Fibroblast of the conjunctiva (primary cell): ENCODE results near the gene ASTL.

Experiments
- DNase-seq: peaks from one replicate; pipeline ENCODE4 v3.0.0-alpha.2; 2010; ENCODE audit warnings: low read depth

Gene ASTL

GRCh38 chr2:96083064-96083939 is 55.0 kb downstream of the ASTL start:
- no peak for DNase-seq

- no peak for DNase-seq
Measured at GRCh38 chr2:96082211-96083063, 55.9 kb downstream of the ASTL start.

- DNase-seq, result no peak
Measured at GRCh38 chr2:96081042-96081441, 57.3 kb downstream of the ASTL start.

- no peak for DNase-seq
Measured at GRCh38 chr2:96075199-96075771, 63.0 kb downstream of the ASTL start.

GRCh38 chr2:96074156-96074555 is 64.1 kb downstream of the ASTL start:
- DNase-seq, result no peak

- DNase-seq, result no peak
Measured at GRCh38 chr2:96073170-96073775, 65.0 kb downstream of the ASTL start.
